Lung (tissue), 12 donors: Measurements from ENCODE around the gene NEK7. TPM values are rescaled to one million over a fixed set of nuclear protein-coding genes. Genes with fewer than 3 reads are reported as not detected.
A peak's percentile ranks its signal among the peaks of the same experiment; 100 is the strongest.

Source experiments
- ATAC-seq: fragments of 200-7000 bp; cut with Tn5 transposase; one replicate; pipeline ENCODE4 v1.9.1; 2020; ENCODE audit warnings: moderate number of reproducible peaks; ENCODE audit not compliant: insufficient read depth, low FRiP score
- DNase-seq, 3 donors: peaks; one replicate each; pipeline ENCODE4 v3.0.0-alpha.2; 2013 to 2017
- H3K27ac ChIP-seq, 2 donors: one replicate each; pipeline ENCODE4 v1.5.1; 2013; ENCODE audit warnings: mild to moderate bottlenecking in 2 of 2, moderate library complexity in 2 of 2, control low read depth in 1 of 2, inconsistent platforms in 1 of 2, low read depth in 1 of 2, low read length in 1 of 2
- H3K27me3 ChIP-seq, 3 donors: one replicate each; pipeline ENCODE4 v1.5.1; 2013; ENCODE audit warnings: low read length in 2 of 3; ENCODE audit not compliant: control insufficient read depth in 3 of 3, insufficient read depth in 3 of 3
- H3K36me3 ChIP-seq, 4 donors: one replicate each; pipeline ENCODE4 v1.5.1; 2013; ENCODE audit warnings: low read length in 4 of 4, mild to moderate bottlenecking in 1 of 4, moderate library complexity in 1 of 4; ENCODE audit not compliant: control insufficient read depth in 4 of 4, insufficient read depth in 4 of 4
- H3K4me1 ChIP-seq, 5 donors: one replicate each; pipeline ENCODE4 v1.5.1; 2013; ENCODE audit warnings: low read length in 5 of 5, mild to moderate bottlenecking in 2 of 5, moderate library complexity in 1 of 5; ENCODE audit not compliant: control insufficient read depth in 5 of 5, insufficient read depth in 5 of 5
- H3K4me3 ChIP-seq: one replicate; pipeline ENCODE4 v1.5.1; 2013; ENCODE audit warnings: mild to moderate bottlenecking, control low read depth, moderate library complexity
- H3K9ac ChIP-seq, 2 donors: one replicate each; pipeline ENCODE4 v1.5.1; 2013; ENCODE audit warnings: low read length in 2 of 2, control low read depth in 1 of 2; ENCODE audit not compliant: insufficient read depth in 1 of 2
- H3K9me3 ChIP-seq, 4 donors: one replicate each; pipeline ENCODE4 v1.5.1; 2013; ENCODE audit warnings: low read length in 3 of 4, mild to moderate bottlenecking in 1 of 4, moderate library complexity in 1 of 4; ENCODE audit not compliant: control insufficient read depth in 4 of 4, insufficient read depth in 3 of 4
- WGBS, 2 donors: extraction: QIAGEN DNeasy Blood & Tissue Kit; methylation state at CpG; one replicate each; pipeline ENCODE4 v1.1.7; 2013; 5-methylcytosine and 5-hydroxymethylcytosine counted together
- polyA plus RNA-seq, 2 donors: library from polyadenylated mRNA; stranded (reverse); fragments of 200-250 nt; gene quantifications; one replicate each; pipeline ENCODE4 v1.2.1, GENCODE V29; 2013
- total RNA-seq, 2 donors: library from RNA; depleted of rRNA in 1 of 2; stranded (reverse); fragments of >200 nt in 1 of 2; gene quantifications; one replicate each; pipeline ENCODE4 v1.2.1, GENCODE V29; 2014 to 2021
- TF ChIP-seq, protein P1 (sequence below): IDR thresholded peaks from 2 replicates; pipeline ENCODE4 v1.5.1; 2012; ENCODE audit warnings: mild to moderate bottlenecking; ENCODE audit errors: control extremely low read depth, extremely low read depth
- donor health status: control.
- donor health status: control.
- donor health status: Bipolar disorder and iron deficiency.
- donor health status: healthy.
- donor health status: DM: yes; HTN: yes; CAD: no.

Gene NEK7
- total and polyA plus RNA-seq, 4 donors: 23.9 to 132 (median 64.2) TPM

DNA sequence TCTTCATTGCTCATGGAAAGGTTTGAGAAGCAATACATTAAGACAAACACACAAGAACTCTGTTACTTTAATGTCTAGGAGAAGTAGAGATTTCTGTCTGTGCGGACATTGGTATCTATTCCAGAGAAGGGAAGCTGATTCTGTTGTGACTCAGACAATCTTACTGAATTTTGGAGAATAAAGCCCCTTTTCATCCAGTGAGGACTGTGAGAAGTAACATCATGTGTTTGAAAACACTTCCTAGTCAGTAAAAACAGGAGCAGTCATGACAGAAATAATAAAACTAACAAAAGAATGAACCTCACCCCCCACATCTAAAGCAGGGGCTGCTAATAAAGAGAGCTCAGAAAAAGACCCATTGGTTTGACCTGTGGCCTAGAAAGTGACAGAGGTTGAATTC lies 46.6 kb downstream of the NEK7 start:
- Histone ChIP-seq H3K9me3 (no peaks in the 10 kb centered on the region), H3K27me3 (no peaks in the 10 kb centered on the region), H3K4me3 (no peak overlapping the region), H3K27ac (peak overlapping the region in 1 of 2 donors; percentile 40), H3K36me3 (no peaks in the 10 kb centered on the region), H3K9ac (no peak overlapping the region), H3K4me1 (peaks cover 2 to 19% (median 6%) of the 10 kb centered on the region in 5 donors)
- no peak for DNase-seq
- TF ChIP-seq, protein P1, sequence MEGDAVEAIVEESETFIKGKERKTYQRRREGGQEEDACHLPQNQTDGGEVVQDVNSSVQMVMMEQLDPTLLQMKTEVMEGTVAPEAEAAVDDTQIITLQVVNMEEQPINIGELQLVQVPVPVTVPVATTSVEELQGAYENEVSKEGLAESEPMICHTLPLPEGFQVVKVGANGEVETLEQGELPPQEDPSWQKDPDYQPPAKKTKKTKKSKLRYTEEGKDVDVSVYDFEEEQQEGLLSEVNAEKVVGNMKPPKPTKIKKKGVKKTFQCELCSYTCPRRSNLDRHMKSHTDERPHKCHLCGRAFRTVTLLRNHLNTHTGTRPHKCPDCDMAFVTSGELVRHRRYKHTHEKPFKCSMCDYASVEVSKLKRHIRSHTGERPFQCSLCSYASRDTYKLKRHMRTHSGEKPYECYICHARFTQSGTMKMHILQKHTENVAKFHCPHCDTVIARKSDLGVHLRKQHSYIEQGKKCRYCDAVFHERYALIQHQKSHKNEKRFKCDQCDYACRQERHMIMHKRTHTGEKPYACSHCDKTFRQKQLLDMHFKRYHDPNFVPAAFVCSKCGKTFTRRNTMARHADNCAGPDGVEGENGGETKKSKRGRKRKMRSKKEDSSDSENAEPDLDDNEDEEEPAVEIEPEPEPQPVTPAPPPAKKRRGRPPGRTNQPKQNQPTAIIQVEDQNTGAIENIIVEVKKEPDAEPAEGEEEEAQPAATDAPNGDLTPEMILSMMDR: no peak
- no peak for ATAC-seq
- WGBS, 2 donors: 85 to 94% methylated on average over 1 of the region's 1 CpG

DNA sequence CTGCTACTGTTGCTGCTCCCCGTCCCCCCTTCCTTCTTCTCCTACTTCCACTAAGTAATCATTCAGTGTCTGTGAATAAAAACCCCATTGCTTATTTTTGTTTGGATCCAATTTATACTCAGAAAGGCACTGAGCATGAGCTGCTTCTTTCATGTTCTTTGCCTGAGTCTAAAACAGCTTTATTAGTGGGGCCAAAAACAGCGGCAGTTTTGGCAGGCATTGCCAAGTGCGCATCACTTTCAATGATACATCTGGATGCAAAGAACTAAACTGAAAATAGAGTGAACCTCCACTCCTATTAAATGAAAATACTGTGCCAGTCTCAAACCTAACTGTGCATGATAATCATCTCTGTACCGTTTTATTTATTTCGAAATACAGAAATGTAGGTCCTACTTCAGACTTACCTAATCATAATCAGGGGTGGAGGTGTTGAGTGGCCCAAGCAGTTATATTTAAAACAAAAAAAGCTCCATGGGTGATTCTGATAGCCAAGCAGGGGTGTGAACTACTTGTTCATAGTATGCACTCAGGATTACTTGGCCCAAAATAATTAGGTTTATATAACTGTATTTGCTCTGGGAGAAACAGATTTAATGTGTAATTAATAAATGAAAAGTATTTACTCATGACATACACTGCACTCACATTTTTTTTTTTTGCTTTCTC lies 48.4 kb downstream of the NEK7 start:
- peaks cover 0 to 3% (median 0%) of the 10 kb centered on the region in 4 donors for H3K36me3 ChIP-seq
- no peaks in the 10 kb centered on the region for H3K9me3 ChIP-seq
- peaks cover 0 to 19% (median 6%) of the 10 kb centered on the region in 5 donors for H3K4me1 ChIP-seq
- TF ChIP-seq, protein P1: no peak
- whole genome bisulfite sequencing, 2 donors: 62 to 68% methylated on average over 5 of the region's 5 CpGs
- peak overlapping the region in 1 of 2 donors; percentile 64 for H3K27ac ChIP-seq
- no peak overlapping the region for H3K9ac ChIP-seq
- no peaks in the 10 kb centered on the region for H3K27me3 ChIP-seq
- no peak overlapping the region for H3K4me3 ChIP-seq
- DNase-seq: peak; percentile 70 to 84 (median 75)
- no peak for ATAC-seq

DNA sequence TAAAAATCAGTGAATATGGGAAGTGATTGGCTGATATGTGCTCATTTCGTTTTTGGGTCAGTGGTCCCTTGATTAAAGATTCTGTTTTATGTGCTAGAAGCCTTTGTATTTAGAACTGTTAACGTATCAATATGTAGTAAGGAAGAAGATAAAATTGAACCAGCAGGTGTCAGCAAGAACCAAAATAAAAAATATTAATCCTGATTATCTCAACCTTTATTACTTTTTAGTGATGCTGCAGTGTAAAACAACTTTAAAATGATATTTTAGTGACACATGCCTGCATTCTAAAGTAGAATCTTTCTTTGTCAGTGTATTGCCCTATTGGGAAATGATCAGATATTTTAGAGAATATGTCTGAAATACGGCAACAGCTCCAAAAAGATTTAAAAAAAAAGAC lies 49.5 kb downstream of the NEK7 start:
- WGBS, 2 donors: 71 to 77% methylated on average over 3 of the region's 3 CpGs
- TF ChIP-seq, protein P1: no peak
- no peaks in the 10 kb centered on the region for H3K9me3 ChIP-seq
- H3K27ac ChIP-seq: no peak overlapping the region
- no peak overlapping the region for H3K9ac ChIP-seq
- ATAC-seq (no peak), DNase-seq (no peak)
- H3K4me3 ChIP-seq: no peak overlapping the region
- H3K36me3 ChIP-seq: peaks cover 0 to 4% (median 0%) of the 10 kb centered on the region in 4 donors
- H3K4me1 ChIP-seq: peaks cover 0 to 19% (median 6%) of the 10 kb centered on the region in 5 donors
- no peaks in the 10 kb centered on the region for H3K27me3 ChIP-seq

DNA sequence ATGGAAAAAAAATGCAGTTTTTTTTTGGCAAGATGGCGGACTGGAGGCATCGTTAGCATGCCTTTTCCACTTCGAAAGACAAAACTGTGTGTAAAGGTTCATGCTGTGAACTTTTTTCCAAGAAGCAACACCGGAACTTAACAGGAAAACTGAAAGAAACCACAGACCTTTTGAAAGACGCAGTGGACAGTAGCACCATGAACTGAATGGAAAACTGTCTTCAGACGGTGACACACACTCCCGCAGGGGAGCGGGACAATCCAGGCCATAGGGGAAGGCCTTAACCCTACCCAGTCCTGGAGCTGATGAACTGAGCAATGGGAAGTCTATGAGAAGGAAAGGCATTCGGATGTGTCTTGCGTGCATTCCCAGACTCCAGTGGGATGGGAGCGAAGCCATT lies 54.9 kb downstream of the NEK7 start:
- Histone ChIP-seq H3K9me3 (peaks cover 0 to 25% (median 4%) of the 10 kb centered on the region in 4 donors), H3K9ac (no peak overlapping the region), H3K27me3 (no peaks in the 10 kb centered on the region), H3K36me3 (peaks cover 5 to 20% (median 13%) of the 10 kb centered on the region in 4 donors), H3K4me1 (peaks cover 0 to 4% (median 0%) of the 10 kb centered on the region in 5 donors), H3K27ac (no peak overlapping the region), H3K4me3 (no peak overlapping the region)
- no peak for ATAC-seq
- TF ChIP-seq, protein P1: no peak
- DNase-seq: no peak
- WGBS, 2 donors: 87 to 94% methylated on average over 11 of the region's 11 CpGs
